Inflammatory macrophage treated with lipopolysaccharide for 1 hour (primary cell): Measurements from ENCODE around the gene TYMP.

Source experiments
- DNase-seq, 2 donors: peaks; one replicate each; pipeline ENCODE4 v3.0.0-alpha.2; 2020 to 2022

TYMP gene

GRCh38 chr22:50537765-50538164, 8.0 kb upstream of the TYMP start:
- peak in 1 of 2 donors; percentile 39 for DNase-seq

- DNase-seq: no peak
Observed at GRCh38 chr22:50536226-50536625, 6.4 kb upstream of the TYMP start.

DNA sequence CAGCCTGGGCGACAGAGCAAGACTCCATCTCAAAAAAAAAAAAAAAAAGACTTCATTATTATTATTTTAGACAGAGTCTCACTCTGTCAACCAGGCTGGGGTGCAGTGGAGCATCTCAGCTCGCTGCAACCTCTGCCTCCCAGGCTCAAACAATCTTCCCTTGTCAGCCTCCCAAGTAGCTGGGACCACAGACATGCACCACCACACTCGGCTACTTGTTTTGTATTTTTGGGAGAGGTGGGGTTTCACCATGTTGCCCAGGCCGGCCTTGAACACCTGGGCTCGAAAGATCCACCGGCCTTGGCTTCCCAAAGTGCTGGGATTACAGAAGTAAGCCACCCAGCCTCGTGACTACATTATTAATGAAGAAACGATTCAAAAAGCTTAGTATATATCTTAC, 5.3 kb upstream of the TYMP start:
- DNase-seq: no peak

GRCh38 chr22:50533856-50534711, 4.3 kb upstream of the TYMP start:
- DNase-seq: peak; percentile 59 to 63

GRCh38 chr22:50532824-50533796, 3.3 kb upstream of the TYMP start:
- peak; percentile 59 to 64 for DNase-seq

DNA sequence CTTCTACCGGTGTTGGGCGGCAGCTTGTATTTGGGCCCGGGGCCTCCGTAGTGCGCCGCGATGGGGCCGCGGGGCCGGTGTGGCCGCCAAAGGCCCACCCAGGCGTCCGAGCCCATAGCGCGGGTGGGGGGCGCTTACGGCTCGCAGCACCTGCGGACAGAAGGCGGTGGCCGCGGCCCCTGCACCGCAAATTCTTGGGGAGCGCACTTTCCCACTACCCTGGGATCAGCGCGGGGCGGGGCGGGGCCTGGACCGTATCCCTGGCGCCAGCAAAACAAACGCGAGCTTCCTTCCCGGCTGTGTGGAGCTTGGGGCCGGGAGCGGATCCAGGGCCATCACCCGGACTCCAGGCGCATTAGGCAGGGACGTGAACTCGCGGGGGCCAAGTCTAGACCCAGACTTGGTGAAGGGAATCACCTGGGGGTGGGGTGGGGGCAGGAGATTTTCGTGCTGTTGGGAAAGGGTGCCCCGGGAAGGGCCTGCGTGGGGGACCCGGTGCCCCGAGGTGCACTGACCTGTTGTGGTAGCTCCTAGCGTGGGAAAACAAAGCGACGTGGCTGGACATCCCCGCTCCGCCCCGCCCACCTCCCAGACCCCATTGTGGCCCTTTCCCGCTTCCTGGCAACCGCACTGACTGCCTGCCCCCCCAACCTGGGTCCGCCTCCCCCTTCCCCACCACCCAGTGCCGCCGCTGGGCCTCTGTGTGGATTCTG, 2.3 kb upstream of the TYMP start:
- peak; percentile 44 to 54 for DNase-seq

- DNase-seq: peak; percentile 61 to 80
Observed at GRCh38 chr22:50531546-50531961, 1.7 kb upstream of the TYMP start.

- DNase-seq: peak; percentile 86 to 91
Observed at GRCh38 chr22:50530877-50531545, 1.2 kb upstream of the TYMP start.

GRCh38 chr22:50530580-50530876, 716 bp upstream of the TYMP start:
- DNase-seq: no peak

DNA sequence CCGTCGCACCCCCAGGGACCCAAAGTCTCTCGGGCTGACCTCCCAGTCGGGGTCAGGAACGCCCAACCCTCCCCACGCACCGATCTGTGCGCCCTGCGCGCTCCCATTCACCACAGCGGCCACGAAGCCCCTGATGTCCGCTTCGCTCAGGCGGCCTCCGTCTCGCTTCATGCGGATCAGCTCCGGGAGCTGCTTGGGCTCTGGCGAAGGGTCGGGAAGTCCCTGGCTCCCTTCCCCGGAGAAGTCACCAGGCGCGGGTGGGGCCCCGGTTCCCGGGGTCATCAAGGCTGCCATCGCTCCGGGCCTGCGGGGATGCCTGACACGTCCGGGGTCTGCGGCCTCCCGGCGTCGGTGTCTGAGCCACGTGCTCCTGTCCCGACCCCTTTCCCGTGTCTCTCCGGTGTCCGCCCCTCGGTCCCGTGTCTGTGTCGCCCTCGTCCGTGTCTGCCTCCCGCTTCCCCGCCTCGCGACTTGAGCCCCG, 356 bp downstream of the TYMP start:
- DNase-seq: peak in 1 of 2 donors; percentile 35

GRCh38 chr22:50528682-50529415, 963 bp downstream of the TYMP start:
- no peak for DNase-seq

DNA sequence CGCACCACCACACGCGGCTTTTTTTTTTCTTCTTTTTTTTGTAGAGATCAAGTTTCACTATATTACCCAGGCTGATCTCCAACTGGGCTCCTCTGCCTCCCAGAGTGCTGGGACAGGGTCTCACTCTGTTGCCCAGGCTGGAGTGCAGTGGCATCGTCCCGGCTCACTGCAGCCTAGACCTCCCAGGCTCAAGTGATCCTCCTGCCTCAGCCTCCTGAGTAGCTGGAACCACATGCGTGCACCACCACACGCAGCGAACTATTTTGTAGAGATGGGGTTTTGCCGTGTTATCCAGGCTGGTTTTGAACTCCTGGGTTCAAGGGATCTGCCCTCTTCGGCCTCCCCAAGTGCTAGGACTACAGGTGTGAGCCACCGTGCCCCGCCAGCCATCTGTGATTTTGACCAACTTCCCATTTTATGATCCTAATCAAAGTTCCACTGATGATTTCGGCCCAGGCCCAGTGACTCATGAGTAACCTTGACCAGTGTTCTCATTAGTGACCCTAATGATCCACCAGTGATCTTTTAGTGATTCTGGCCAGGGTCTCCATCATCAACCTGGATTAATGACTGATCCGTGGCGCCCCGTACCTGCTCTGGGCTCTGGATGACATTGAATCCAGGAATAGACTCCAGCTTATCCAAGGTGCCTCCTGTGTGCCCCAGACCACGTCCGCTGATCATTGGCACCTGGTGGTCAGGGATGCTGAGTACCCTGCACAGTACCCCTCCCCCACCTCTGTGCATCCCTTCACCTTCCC, 1.7 kb downstream of the TYMP start:
- no peak for DNase-seq

DNA sequence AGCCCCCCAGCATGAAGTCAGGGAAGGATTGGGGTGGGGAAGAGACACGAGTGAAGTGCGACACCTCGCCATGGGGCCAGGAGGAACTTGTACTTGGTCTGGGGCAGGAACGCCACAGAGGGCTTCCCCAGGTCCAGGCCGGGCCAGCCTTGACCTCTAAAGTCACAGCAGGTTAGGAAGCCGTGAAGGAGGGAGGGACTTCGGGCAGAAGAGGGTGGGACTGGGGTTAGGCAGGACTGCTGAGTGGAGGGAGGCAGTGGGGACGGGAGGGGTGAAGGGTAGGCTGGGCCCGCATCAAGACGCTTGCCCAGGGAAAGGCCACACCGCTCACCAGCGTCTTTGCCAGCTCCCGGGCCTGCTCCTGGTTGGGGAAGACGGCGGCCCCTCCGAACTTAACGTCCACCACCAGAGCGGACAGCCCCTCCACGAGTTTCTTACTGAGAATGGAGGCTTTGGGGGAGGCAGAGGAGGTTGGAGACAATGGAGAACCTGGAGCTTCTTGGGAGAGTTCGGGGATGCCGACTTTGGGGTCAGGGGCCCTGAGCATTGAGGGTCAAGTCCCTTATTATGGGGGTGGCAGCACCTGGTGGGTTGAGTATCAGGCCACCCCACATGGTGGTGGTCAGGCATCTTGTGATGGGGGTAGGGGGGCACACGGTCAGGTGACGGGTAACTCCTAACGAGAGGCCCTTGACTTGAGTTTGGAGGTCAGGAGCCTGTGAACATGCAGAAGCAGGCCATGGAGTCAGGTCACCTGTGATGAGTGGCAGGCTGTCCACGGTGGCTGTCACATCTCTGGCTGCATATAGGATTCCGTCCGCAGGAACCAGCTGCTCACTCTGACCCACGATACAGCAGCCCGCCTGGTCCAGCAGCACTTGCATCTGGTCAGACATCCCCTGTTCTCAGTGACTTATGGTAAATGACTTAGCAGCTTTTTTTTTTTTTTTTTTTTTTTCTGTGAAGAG, 2.7 kb downstream of the TYMP start:
- DNase-seq: peak; percentile 53 to 73

DNA sequence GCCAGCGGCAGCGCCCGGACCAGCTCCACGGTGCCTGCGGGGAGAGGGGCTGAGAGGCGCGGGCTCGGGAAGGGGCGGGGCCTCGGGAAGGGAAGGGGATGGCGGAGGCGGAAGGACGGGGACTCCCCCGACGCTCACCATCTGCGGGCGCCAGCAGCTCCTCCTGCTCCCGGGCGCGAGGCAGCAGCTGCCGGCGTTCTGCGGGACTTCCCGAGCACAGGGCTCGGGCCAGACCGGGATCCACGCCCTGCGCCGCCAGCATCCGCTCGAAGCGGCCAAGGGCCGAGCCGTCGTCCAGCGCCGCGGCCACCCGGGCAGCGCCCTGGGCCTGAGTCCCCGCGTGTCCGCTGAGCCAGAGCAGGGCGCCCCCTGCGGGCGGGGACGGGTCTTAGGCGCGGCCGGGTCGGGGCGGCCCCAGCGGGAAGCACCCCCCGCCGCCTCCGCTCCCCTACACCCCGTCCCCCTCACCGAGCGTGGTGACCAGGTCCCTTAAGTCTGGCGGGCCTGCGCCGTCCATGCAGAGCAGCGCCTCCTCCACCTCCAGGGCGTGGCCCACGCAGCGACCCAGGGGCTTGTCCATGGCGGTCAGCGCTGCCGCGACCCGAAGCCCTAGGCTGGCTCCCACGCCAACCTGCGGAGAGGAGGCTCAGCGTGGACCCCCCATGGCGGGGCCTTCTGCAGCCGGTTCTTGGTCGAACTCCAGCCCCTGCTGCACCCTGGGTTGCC, 3.5 kb downstream of the TYMP start:
- DNase-seq: peak; percentile 79 to 80

- DNase-seq: no peak
Observed at GRCh38 chr22:50525858-50526107, 4.0 kb downstream of the TYMP start.

DNA sequence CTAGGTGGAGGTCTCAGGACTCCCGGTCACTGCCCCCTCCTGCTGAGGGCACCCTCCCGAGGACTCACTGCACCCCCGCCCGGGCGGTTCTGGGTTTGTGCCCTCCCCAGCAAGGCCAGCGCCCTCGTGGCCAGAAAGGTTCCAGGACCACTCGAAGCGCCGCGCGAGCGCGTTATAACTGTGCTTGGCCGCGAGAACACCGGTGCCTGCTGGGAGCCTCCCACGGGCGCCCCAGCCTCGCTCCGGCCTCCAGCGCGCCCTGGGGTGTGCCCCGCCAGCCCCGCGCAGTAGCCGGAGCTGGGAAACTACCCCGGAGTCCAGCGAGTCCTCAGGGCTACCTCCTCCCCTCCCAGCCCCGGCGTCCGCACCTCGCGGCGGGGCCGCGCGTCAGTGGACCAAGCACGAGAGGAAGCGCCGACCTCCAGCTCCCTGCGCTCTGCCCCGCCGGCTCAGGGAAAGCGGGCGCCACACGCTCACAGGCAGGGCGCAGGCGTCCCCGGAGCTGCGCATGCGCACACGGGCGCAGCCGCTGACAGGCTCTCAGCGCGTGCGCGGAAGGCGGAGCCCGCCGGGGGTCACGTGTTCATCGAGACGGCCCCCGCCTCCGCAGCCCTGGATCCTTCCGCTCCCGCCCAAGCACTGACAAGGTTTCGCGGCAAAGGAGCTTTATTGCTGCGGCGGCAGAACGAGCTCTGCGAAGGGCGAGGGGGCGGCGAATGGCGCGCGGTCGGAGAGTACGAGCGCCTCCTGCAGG, 4.5 kb downstream of the TYMP start, which contains the start of gene SCO2:
Gene SCO2 (minus strand): TSS at position 495 of the 754 bp plus-strand sequence. CDS start 1,187 bp downstream, outside the sequence.
- DNase-seq: peak; percentile 95 to 98

- DNase-seq: no peak
Observed at GRCh38 chr22:50524676-50525103, 5.1 kb downstream of the TYMP start.
